ENCODE results near the gene TCF3. TPM values are rescaled to one million over a fixed set of nuclear protein-coding genes. Genes with fewer than 3 reads are reported as not detected.
A peak's percentile ranks its signal among the peaks of the same experiment; 100 is the strongest.

Gene TCF3
- total and polyA plus RNA-seq, 4 donors = 5.2 to 119 (median 12.8) TPM

GRCh38 chr19:1672769-1673644 is 20.6 kb upstream of the TCF3 start:
- peaks cover 2 to 12% (median 4%) of the 10 kb centered on the region in 4 donors for H3K27me3 ChIP-seq (ENCODE audit: control insufficient read depth in 4 of 4, insufficient read depth in 4 of 4, low read length in 3 of 4)
- DNase-seq (ENCODE audit: low spot score) = no peak
- no peak for TF ChIP-seq SP1 (IDR thresholded peaks at IDR 0.05)
- no peak for TF ChIP-seq ZBTB33 (IDR thresholded peaks at IDR 0.05)
- no peak for TF ChIP-seq CTCF (IDR thresholded peaks at IDR 0.05; ENCODE audit: low read depth, low read length, missing input control)
- no peak for TF ChIP-seq MAX (IDR thresholded peaks at IDR 0.05)
- no peak for TF ChIP-seq HNF4A (conservative IDR thresholded peaks at IDR 0.05)
- TF ChIP-seq RAD21 (IDR thresholded peaks at IDR 0.05) = no peak
- no peak for TF ChIP-seq FOXA2 (IDR thresholded peaks at IDR 0.05)
- H3K27ac ChIP-seq (ENCODE audit: low read depth in 1 of 2, low read length in 2 of 2) = no peak overlapping the region
- 83% methylated on average over 33 of the region's 33 CpGs for WGBS
- no peak overlapping the region for H3K9ac ChIP-seq (ENCODE audit: low read depth in 1 of 2, low read length in 2 of 2)
- H3K4me1 ChIP-seq (ENCODE audit: control insufficient read depth in 4 of 4, insufficient read depth in 4 of 4, low read length in 3 of 4) = peaks cover 4 to 12% (median 10%) of the 10 kb centered on the region in 4 donors
- H3K9me3 ChIP-seq (ENCODE audit: control insufficient read depth in 4 of 4, low read length in 3 of 4) = no peaks in the 10 kb centered on the region
- H3K4me3 ChIP-seq (ENCODE audit: low read depth in 1 of 3, low read length in 3 of 3) = no peak overlapping the region
- H3K36me3 ChIP-seq (ENCODE audit: control insufficient read depth in 4 of 4, insufficient read depth in 3 of 4, low read depth in 1 of 4, low read length in 3 of 4) = no peaks in the 10 kb centered on the region

- H3K9me3 ChIP-seq (ENCODE audit: control insufficient read depth in 4 of 4, low read length in 3 of 4) = no peaks in the 10 kb centered on the region
- DNase-seq (ENCODE audit: low spot score) = peak; percentile 73
- peak overlapping the region in 1 of 3 donors; percentile 5 for H3K4me3 ChIP-seq (ENCODE audit: low read depth in 1 of 3, low read length in 3 of 3)
- peaks cover 2 to 9% (median 4%) of the 10 kb centered on the region in 4 donors for H3K27me3 ChIP-seq (ENCODE audit: control insufficient read depth in 4 of 4, insufficient read depth in 4 of 4, low read length in 3 of 4)
- peaks cover 4 to 12% (median 10%) of the 10 kb centered on the region in 4 donors for H3K4me1 ChIP-seq (ENCODE audit: control insufficient read depth in 4 of 4, insufficient read depth in 4 of 4, low read length in 3 of 4)
- H3K27ac ChIP-seq (ENCODE audit: low read depth in 1 of 2, low read length in 2 of 2) = no peak overlapping the region
- WGBS = 7% methylated on average over 57 of the region's 57 CpGs
- H3K9ac ChIP-seq (ENCODE audit: low read depth in 1 of 2, low read length in 2 of 2) = no peak overlapping the region
- TF ChIP-seq REST (IDR thresholded peaks at IDR 0.05) (no peak), GABPA (IDR thresholded peaks at IDR 0.05 in 1 of 2, conservative IDR thresholded peaks at IDR 0.05 in 1 of 2) (no peak), RAD21 (IDR thresholded peaks at IDR 0.05) (peak; percentile 72 to 78), TAF1 (conservative IDR thresholded peaks at IDR 0.05) (no peak), MAX (IDR thresholded peaks at IDR 0.05) (no peak), CTCF (IDR thresholded peaks at IDR 0.05; ENCODE audit: low read depth, low read length, missing input control) (peak; percentile 54), ATF3 (IDR thresholded peaks at IDR 0.05) (no peak)
- no peaks in the 10 kb centered on the region for H3K36me3 ChIP-seq (ENCODE audit: control insufficient read depth in 4 of 4, insufficient read depth in 3 of 4, low read depth in 1 of 4, low read length in 3 of 4)
These were observed 19.8 kb upstream of the TCF3 start for GRCh38 chr19:1672038-1672768.
